GM18505 (cell line): ENCODE results near the gene C22orf31.
"Not testable (repeated sequence)": the region's sequence is repeated elsewhere in the genome, so short reads cannot be mapped to it uniquely, and the experiment has no call there.

Experiments
- ATAC-seq: cut with Tn5 transposase; IDR thresholded peaks from one replicate; pipeline ENCODE4 v1.9.1; 2021; ENCODE audit not compliant: unreplicated experiment
- POLR2A ChIP-seq: IDR thresholded peaks from 4 replicates; pipeline ENCODE4 v1.6.1; 2011; ENCODE audit warnings: borderline replicate concordance; ENCODE audit not compliant: insufficient read depth, insufficient read length; ENCODE audit errors: extremely low read depth

The C22orf31 gene

DNA sequence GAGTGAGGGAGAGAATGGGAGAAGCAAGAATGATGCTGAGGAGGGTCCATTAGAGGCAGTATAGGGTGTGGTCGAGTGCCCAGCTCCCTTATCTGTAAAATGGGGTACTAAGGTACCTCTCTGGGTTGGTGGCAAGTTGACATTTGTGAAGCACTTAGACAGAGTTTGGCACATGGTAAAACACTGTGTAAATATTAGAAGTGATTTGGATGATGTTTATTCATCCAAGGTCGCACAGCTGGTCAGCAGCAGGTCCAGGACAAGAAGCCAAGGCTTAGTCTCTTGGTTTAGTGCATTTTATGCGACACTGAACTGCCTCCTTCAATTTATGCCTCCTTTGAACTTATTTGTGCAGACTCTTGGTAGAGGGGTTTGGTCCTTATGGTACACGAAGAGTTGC, 30.6 kb upstream of the C22orf31 start:
- TF ChIP-seq POLR2A: no peak

DNA sequence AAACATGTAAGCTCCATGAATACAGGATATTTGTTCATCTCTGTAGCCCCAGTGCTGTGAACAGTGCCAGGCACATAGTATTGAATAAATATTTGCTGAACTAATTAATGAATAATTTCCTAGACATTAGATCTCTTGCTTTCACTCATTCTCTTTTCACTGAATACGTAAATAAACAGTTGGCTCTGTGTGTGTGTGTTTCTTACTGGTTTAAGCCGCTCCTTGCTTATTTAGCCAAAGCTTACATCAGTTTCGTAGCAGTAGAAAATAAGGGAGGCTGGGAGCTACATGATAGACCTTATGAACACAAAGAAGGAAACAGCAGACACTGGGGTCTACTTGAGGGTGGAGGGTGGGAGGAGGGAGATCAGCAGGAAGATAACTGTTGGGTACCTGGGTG, 28.4 kb upstream of the C22orf31 start:
- TF ChIP-seq POLR2A: no peak
- ATAC-seq: no peak

More for the DNA sequence above, 30.6 kb upstream of the C22orf31 start:
- ATAC-seq: no peak

DNA sequence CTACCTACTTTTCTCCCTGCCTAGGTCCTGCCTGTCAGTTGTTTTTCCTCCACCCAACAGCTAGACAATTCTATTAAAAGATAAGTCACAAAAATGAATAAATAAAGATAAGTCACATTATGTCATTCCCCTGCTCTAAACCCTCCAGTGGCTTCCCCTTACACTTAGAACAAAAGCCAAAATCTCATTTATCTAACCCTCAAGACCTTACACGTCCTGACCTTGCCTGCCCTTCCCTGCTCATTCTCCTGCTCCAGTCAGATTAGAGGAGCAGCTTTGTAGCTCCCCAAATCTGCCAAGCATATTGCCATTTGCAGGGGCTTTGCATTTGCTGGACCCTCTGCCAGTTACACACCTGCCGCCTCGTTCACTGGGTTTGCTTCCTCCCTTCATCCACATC, 27.9 kb upstream of the C22orf31 start:
- TF ChIP-seq POLR2A: no peak
- ATAC-seq: no peak

DNA sequence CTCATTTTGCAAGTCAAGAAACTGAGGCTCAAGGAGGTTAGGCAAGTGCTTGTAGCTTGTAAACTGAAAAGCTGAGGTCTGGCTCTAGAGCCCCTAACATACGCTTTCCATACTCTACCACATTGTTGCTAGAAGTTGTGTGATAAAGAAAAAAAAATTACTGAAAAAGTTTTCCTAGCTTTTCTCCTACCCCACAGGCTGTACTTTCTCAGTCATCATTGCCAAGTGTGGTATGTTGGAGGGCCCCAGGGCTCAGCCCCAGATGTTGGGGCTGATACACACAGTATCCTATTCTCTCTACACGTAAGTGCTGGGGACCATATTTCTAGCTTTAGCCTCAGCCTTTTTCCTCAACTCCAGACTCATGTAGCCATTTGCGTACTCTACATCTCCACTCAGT, 27.2 kb upstream of the C22orf31 start:
- no peak for ATAC-seq

DNA sequence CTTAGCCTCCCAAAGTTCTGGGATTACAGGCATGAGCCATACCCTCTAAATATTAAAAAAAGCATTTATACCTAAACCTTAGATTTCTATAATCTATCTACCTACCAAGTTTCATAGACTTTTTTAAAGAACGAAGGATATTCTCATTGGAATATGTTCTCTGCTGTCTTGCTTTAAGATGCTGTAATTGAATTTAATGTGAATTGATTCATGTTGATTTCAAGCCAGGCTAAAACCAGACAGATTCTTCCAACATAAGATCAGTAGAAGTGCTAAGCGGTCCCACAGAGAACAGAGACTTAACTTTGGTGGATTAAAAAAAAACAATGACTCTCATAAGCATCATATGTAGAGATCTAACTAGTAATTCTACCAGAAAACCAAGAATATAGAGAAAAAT, 25.4 kb upstream of the C22orf31 start:
- no peak for ATAC-seq
- no peak for TF ChIP-seq POLR2A

More for the DNA sequence above, 27.2 kb upstream of the C22orf31 start:
- TF ChIP-seq POLR2A: no peak

DNA sequence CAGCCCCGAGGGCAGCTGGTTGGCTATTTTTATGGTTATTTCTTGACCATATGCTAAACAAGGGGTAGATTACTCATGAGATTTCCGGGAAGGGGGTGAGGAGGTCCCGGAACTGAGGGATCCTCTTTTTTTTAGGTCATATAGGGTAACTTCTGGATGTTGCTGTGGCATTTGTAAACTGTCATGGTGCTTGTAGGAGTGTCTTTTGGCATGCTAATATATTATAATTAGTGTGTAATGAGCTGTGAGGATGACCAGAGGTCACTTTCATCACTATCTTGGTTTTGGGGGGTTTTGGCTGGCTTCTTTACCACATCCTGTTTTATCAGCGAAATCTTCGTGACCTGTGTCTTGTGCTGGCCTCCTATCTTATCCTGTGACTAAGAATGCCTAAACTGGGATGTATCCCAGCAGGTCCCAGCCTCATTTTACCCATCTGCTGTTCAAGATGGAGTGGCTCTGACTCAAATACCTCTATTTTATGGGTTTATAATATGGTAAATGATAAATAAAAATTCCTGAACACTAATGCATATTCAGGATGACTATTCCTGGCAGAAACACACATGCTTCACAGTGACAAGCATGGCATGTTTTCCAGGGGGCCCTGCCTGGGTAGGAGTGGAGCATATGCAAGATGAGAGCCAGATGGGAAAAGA, 22.4 kb upstream of the C22orf31 start:
- TF ChIP-seq POLR2A: no peak
- no peak for ATAC-seq

DNA sequence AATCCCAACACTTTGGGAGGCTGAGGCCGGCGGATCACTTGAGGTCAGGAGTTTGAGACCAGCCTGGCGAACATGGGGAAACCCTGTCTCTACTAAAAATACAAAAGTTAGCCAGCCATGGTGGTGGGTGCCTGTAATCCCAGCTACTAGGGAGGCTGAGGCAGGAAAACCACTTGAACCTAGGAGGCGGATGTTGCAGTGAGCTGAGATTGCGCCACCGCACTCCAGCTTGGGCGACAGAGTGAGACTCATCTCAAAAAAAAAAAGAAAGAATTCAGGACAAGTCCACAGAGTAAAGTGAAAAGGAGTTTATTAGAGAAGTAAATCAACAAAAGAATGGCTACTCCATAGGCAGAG, 21.9 kb upstream of the C22orf31 start:
- not testable (repeated sequence) for ATAC-seq

DNA sequence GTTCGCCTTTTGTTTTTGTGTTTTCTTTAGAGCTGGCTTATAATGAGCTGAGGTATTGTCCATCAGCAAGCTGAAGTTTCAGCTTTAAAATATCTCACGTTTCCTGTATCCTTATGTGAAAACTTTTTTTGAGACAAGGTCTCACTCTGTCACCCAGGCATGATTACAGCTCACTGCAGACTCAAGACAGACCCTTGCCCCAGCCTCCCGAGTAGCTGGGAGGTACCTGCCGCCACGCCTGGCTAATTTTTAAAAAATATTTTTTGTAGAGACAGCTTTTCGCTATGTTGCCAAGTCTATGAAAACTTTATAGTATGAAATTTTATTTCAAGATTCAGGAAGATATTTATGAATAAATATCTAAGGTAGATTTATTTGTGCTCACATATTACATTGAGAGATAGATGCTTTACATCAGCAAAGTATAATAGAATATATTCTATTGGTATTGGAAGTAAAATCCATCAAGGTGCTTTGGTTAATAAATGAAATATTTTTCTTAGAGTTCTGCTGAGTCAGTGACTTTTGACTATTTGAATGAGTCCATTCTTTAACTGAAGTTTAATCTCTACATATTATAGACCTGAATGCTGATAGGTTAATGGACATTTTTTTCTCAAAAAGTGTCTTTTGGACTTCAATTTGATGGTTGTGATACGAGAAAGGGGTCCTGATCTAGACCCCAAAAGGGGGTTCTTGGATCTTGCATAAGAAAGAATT, 21.4 kb upstream of the C22orf31 start:
- no peak for ATAC-seq
- TF ChIP-seq POLR2A: no peak

DNA sequence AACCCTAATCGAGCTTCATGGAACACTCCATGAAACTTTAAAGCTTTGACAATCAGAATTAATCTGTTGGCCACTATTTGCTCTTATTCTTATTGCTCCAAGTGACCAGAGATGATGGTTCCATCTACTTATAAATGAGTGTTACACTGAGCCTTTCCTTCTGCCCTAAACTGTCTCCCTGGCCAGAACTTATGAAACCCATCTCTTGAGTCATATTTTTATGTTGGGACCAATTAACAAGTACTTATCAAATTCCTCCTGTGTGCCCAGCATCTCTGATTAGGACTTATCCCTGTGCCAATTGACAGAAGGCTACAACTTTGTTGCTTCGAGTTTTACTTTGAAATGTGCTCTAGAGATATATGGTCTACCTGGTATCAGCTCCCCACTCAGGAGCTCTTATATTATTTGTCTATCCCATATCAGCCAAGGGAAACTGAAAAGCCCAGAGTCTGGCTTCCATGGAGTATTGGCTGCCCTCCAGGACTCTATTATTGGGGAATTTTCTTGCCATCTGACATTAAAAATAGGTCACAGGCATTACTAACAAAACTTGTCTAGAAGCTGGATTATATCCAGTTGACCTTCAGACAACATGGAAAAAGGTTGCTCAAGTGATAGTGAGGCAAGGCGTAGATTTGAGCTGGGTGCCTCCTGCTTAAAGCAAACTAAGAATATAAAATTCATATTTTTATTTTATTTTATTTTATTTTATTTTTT, 20.0 kb upstream of the C22orf31 start:
- ATAC-seq: no peak
- TF ChIP-seq POLR2A: no peak

DNA sequence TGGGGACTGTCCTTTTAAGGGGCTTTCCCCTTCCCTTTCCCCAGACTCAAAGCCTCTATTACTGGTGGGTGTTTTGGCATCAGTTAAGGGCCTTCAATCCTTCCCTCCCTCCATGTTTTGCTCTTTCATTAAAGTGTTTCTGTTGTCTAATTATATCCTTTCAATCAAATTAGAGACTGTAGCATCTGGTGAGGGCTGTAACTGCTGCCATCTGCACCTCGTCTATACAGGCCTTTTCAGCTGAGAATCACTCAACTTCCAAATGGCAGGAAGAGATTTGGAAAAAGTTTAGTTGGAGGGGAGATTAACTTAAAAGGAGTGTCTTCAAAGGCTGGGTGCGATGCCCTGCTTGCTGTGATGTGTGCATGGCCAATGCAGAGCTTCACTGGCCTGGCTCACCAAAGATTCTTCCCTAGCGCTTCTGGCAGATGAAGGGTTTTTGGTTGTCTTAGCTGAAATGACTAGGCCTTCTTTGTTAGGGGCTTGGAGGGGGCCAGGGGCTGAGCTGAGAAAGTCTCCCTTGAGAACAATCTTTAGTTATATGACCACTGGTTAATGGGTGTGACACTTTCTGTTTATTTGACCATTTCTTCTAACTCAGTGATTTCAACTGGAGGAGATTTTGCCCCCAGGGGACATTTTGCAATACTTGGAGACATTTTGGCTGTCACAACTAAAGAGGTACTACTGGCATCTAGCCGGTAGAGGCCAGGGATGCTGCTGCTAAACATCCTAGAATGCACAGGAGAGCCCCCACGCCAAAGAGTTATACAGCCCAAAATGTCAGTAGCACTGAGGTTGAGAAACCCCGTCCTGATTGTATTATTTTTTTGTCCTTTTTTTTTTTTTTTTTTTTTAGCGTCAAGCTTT, 18.7 kb upstream of the C22orf31 start:
- TF ChIP-seq POLR2A: no peak
- no peak for ATAC-seq

DNA sequence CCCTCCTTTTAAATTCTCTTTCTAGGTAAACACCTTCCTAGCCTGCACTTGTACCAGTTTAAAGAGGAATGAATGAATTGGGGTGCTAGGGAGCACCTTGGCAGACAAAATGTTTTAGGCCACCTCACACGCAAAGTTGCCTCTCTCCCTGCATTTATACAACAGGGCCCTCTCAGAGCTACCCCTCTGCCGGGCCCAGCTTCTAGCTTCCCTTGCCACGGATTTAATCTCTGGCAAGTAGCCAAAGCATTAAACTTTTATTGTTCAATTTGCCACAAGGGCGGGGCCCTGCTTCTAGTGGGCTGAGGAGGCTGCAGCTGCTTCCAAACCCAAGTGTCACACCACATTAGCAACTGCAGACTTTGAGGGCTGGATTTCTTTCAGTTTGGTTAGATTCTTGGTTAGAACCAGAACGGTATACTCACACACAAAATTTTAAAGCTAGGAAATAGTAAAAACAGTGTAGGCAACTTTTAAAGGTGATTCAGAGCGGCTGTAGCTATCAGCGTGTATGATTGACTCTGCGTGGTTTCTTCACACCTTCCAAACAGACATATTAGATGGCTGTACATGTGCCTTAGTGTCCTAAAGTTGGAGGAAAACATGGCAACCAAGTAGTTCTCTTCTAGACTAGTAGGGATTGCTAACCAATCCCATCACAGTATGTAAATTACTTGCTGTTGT, 17.7 kb upstream of the C22orf31 start:
- ATAC-seq: no peak
- no peak for TF ChIP-seq POLR2A

DNA sequence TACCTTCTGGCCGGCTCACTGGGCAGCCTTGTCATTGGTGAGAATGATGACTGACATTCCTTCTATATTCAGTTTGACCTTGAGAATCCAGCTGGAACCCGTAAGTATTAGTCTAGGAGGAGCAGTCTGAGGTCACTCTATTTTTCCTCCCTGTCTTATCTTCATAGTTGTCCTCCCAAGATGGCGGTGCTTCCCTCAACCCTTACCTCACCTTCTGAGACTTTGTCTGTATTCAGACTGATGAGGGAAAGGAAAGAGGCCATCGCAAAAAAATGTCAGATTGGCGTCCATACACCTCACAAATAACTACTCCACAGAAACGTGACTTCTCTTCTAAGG, 17.2 kb upstream of the C22orf31 start:
- no peak for TF ChIP-seq POLR2A
- ATAC-seq: no peak
